GM21786 (cell line): ENCODE data around the gene TMEM106C.
"Not testable (repeated sequence)": the region's sequence is repeated elsewhere in the genome, so short reads cannot be mapped to it uniquely, and the experiment has no call there.

Experiments
- ATAC-seq: cut with Tn5 transposase; IDR thresholded peaks from one replicate; pipeline ENCODE4 v1.9.1; 2021; ENCODE audit not compliant: unreplicated experiment

Gene TMEM106C

GRCh38 chr12:47949441-47950341 is 13.7 kb upstream of the TMEM106C start:
- no peak for ATAC-seq

- ATAC-seq = no peak
Observed at GRCh38 chr12:47950856-47951468, 12.4 kb upstream of the TMEM106C start.

- no peak for ATAC-seq
Observed at GRCh38 chr12:47954058-47954457, 9.3 kb upstream of the TMEM106C start.

- ATAC-seq = no peak
Observed at GRCh38 chr12:47954467-47955045, 8.8 kb upstream of the TMEM106C start.

- ATAC-seq = no peak
Observed at GRCh38 chr12:47955059-47955458, 8.3 kb upstream of the TMEM106C start.

- ATAC-seq = not testable (repeated sequence)
Observed at GRCh38 chr12:47957671-47958070, 5.7 kb upstream of the TMEM106C start.

- ATAC-seq = no peak
Observed at GRCh38 chr12:47962198-47962597, 1.2 kb upstream of the TMEM106C start.

GRCh38 chr12:47964106-47964728 is 821 bp downstream of the TMEM106C start:
- ATAC-seq = no peak

GRCh38 chr12:47965581-47965980 is 2.2 kb downstream of the TMEM106C start:
- no peak for ATAC-seq

- ATAC-seq = no peak
Observed at GRCh38 chr12:47967461-47968321, 4.3 kb downstream of the TMEM106C start.

GRCh38 chr12:47969845-47970244 is 6.4 kb downstream of the TMEM106C start:
- no peak for ATAC-seq

GRCh38 chr12:47970843-47971242 is 7.4 kb downstream of the TMEM106C start:
- no peak for ATAC-seq

GRCh38 chr12:47972895-47973294 is 9.5 kb downstream of the TMEM106C start:
- ATAC-seq = no peak

GRCh38 chr12:47973870-47974269 is 10.5 kb downstream of the TMEM106C start:
- ATAC-seq = no peak

- no peak for ATAC-seq
Observed at GRCh38 chr12:47975036-47975620, 11.7 kb downstream of the TMEM106C start.

GRCh38 chr12:47975816-47976215 is 12.4 kb downstream of the TMEM106C start:
- ATAC-seq = no peak

GRCh38 chr12:47977046-47977771 is 13.8 kb downstream of the TMEM106C start:
- ATAC-seq = no peak

- ATAC-seq = no peak
Observed at GRCh38 chr12:47977772-47978597, 14.6 kb downstream of the TMEM106C start.

GRCh38 chr12:47978598-47978873 is 15.1 kb downstream of the TMEM106C start:
- no peak for ATAC-seq
